ENCODE results near the gene PARP4. TPM values are rescaled to one million over a fixed set of nuclear protein-coding genes. Genes with fewer than 3 reads are reported as not detected.

The PARP4 gene
- total and polyA plus RNA-seq, 2 donors (not counting 3 experiments of a cell fraction or from before 2014, with no cell fraction given): 37.1 to 71.7 TPM

- Histone ChIP-seq H3K4me2 (ENCODE audit: insufficient read depth, low read length) (no peak overlapping the region), H3K79me2 (ENCODE audit: control insufficient read depth, insufficient read depth, low read length) (no peaks in the 10 kb centered on the region), H3K4me1 (ENCODE audit: control insufficient read depth, extremely low read depth, insufficient read depth, low read length) (no peaks in the 10 kb centered on the region), H3K9me1 (replicated peaks; ENCODE audit: control insufficient read depth, extremely low read depth, insufficient read depth, low read length) (no peaks in the 10 kb centered on the region), H3K9ac (replicated peaks; ENCODE audit: extremely low read depth, insufficient read depth, low read length) (no peak overlapping the region), H3K27me3 (ENCODE audit: control insufficient read depth in 2 of 2, insufficient read depth in 2 of 2, low read length in 2 of 2) (no peaks in the 10 kb centered on the region), H3K36me3 (ENCODE audit: control insufficient read depth in 2 of 2, extremely low read depth in 1 of 2, insufficient read depth in 2 of 2, low read length in 2 of 2) (peaks cover 25 to 31% of the 10 kb centered on the region in 2 experiments), H4K20me1 (replicated peaks; ENCODE audit: control insufficient read depth, extremely low read depth, insufficient read depth, low read length) (peaks cover 2% of the 10 kb centered on the region), H3K27ac (ENCODE audit: insufficient read depth, low read depth, low read length) (no peak overlapping the region), H2AFZ (ENCODE audit: low read depth, low read length) (no peak overlapping the region), H3K9me3 (replicated peaks; ENCODE audit: control insufficient read depth, insufficient read depth, low read length) (no peaks in the 10 kb centered on the region), H3K4me3 (replicated peaks in 1 of 3; ENCODE audit: insufficient read depth in 1 of 3, low read depth in 1 of 3, low read length in 3 of 3) (no peak overlapping the region)
- BruUV-seq (replicated peaks): no TSS peak
- TF ChIP-seq EZH2 (IDR thresholded peaks at IDR 0.05; ENCODE audit: borderline replicate concordance, low read depth, low read length, severe bottlenecking) (no peak), CTCF (IDR thresholded peaks at IDR 0.05; ENCODE audit: extremely low read depth in 1 of 2, insufficient read depth in 1 of 2, low read depth in 1 of 2, low read length in 2 of 2) (no peak), MYC (IDR thresholded peaks at IDR 0.05; ENCODE audit: low read depth, low read length) (no peak), MAX (IDR thresholded peaks at IDR 0.05; ENCODE audit: insufficient read depth, insufficient read length) (no peak), POLR2AphosphoS5 (IDR thresholded peaks at IDR 0.05; ENCODE audit: insufficient read depth, low read depth, low read length) (no peak), JUN (IDR thresholded peaks at IDR 0.05; ENCODE audit: borderline replicate concordance, insufficient read depth, insufficient read length, low read depth) (no peak), POLR2A (IDR thresholded peaks at IDR 0.05; ENCODE audit: low read depth, low read length) (no peak), GATA2 (IDR thresholded peaks at IDR 0.05; ENCODE audit: insufficient read depth, insufficient read length, low read depth, low read length) (no peak), FOS (IDR thresholded peaks at IDR 0.05; ENCODE audit: borderline replicate concordance, insufficient read depth, low read length) (no peak)
- ChIA-PET CTCF (interaction anchor here (0.9 kb wide), 1 partner anchor 9 kb away, joined by 3 read pairs; no protein-coding TSS in a partner anchor), POLR2A (no interaction called here)
- DNase-seq (ENCODE audit: low read depth, low spot score) (no peak), FAIRE-seq (no peak)
- intact Hi-C loops (cut with micrococcal nuclease) (no loop called here), dilution Hi-C loops (cut with MboI; ENCODE audit: extremely low pct_ligation_motif_present, low sequenced_read_pairs) (no loop called here)
These were observed 60.5 kb downstream of the PARP4 start for GRCh38 chr13:24452044-24452443.

Measured in endothelial cell of umbilical vein (primary cell).